NOMO-1 treated with DMSO at 0.1 percent for 48 hours (cell line): Measurements from ENCODE around the gene GAB2.
"Not testable (repeated sequence)": the region's sequence is repeated elsewhere in the genome, so short reads cannot be mapped to it uniquely, and the experiment has no call there.

Experiments used
- DNase-seq: peaks from one replicate; lab custom pipeline; 2025; ENCODE audit not compliant: unreplicated experiment; lab: John Stamatoyannopoulos, UW

The GAB2 gene

DNA sequence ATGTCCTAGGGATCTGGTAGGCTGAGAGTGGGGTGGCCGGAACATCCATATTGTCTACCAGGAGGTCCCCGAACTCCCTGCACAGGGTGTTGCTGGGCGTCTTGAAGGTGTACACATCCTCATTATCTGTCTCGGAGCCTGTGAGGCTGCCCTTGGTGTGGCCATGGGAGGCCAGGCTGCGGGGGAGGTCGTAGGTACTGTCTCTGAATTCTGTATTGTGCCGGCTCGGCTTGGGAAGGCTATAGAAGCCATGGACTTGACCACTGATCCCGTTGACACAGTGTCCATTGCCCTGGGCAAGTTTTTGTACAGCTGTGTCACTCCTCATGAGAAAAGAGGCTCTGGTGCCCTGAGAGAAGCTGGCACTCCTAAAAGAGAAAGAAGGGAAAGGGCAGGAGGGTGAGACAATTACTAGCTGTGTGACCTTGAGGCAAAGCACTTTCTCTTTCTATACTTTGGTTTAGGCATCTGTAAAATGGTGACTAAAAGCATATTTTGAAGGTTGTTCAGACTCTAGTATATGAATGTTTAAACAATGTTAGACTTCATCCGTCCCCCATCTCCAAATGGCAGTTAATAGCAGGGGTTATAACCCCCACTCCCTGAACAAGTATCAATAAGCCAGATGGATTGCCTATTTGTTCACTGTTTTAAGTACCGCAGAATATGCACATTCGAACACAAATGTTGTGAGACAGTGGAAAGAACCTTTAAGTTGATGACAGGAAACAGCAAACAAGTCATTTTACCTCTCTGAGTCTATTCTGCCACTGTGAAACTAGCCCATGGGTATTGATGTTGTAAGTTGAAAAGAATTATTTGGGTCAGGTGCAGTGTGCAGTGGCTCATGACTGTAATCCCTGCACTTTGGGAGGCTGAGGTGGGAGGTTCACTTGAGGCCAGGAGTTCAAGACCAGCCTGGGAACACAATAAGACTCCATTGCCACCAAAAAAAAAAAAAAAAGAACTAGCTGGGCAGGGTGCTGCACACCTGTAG is 190.6 kb downstream of the GAB2 start:
- no peak for DNase-seq

DNA sequence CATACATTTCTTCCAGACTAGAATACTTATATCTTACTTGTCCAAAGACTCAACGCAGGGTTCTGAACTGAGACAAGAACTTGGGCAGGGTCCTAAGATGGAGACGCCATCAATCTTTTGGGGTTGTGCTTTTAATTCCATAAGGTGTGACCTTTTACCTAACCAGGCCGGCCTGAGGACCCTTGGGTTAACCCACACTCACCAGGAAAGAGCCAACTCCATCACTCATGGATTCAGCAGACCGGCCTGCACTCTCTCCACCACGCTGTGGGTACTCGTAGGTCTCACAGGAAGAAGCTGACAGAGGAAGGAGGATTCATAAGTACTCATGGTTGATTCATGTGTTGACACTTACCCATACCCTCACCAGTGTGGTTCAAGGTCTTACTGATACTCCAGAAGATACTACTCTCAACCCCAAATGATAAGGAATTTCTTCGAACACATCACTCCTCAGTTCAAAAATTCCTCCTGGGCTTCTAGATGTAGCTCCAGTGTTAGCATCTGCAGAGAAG is 192.7 kb downstream of the GAB2 start:
- DNase-seq: no peak

DNA sequence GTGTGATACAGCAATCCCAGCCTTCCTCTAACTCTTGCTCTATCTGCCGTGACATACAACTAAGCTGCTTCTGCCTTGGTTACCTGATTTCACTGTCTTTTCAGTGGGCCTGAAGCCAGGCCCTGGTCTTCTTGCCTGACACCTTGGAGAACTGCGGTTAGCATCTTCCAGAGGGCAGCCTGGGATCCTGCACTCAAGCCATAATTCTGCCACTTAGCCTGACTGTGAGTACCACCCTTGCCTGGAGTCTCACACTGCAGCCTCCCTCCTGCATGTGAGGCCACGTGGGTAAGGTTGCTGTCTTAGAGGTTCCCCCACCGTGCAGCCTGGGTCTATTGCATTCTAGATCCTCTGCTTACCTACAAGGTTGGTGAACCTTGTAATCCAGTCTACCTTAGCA is 193.1 kb downstream of the GAB2 start:
- no peak for DNase-seq

DNA sequence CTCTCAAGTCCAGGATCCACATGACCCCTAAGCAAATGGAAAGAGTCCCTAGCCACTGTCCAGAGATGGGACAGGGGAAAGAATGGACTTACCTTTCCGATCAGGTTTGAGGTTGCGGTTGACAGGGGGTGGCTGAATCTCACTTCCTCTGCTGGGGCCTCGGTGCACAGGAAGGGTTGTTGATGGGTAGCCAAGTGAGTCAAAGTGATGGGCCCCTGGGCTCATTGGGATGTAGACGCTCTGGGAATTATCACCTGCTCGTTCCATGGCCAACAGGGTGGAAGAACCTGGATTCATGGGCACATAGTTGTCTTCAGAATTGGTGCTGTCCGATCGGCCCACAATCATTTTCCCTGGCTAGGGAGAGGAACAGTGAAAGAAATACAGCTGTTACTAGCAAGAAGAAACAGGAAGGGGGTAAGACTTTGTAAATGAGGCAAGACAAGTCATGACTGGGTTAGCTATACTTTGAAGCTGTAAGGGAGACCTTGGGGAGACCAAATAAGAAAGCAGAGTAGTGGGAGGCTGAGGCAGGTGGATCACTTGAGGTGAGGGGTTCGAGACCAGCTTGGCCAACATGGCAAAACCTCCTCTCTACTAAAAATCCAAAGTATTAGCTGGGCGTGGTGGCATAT is 194.2 kb downstream of the GAB2 start:
- DNase-seq: no peak

DNA sequence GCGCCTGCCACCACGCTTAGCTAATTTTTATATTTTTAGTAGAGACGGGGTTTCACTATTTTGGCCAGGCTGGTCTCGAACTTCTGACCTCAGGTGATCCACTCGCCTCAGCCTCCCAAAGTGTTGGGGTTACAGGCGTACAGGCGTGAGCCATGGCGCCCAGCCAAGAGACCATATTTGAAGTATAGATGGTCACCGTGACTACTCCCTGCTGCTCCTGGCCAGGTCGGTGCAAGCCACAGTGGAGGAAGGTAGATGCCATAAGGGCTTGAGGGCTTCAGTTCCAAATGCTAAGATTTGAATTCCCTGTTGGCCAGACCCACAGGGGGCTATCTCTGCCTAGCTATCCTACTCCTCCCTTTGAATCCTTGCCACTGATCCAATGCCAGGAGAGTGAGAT is 194.9 kb downstream of the GAB2 start:
- not testable (repeated sequence) for DNase-seq

DNA sequence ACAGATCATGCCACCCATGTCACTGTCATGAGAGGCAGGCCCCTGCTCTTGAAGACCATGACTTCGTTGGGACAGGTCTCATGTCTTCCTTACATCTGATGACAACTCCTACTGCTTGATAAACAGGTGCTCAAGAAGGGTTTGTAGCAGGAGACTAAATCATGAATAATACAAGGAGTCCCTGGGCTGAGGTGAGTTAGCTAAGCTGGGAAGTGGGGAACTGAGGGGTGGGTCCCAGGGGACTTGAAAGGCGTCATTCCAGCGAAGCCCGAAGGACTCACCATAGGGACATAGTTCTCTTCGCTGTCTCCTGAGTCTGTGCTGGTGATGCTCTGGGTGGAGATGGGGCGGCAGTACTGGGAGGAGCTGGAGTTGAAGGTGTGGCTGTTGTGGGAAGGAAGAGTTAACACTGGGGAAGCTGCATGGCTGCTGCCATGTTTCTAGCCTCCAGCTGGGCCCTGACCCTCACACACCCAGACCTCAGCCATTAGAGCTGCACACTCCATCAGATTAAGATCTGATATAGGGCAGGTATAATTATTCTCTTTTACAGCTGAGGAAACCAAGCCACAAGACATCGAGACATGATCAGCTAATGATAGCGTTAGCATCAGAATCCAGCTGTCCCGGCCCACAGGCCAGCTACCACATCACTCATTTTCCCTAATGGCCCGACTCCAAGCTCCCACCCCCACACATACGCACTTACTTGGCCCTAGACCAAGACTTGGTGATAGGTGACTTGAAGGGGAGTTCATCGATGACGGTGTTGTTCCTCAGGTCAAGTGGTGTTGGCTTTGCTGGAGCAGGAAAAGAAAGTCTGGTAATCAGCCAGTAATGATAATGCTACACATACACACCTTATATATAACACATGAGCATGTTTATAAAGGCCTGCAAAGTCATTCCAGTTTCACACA is 196.0 kb downstream of the GAB2 start:
- DNase-seq: no peak

DNA sequence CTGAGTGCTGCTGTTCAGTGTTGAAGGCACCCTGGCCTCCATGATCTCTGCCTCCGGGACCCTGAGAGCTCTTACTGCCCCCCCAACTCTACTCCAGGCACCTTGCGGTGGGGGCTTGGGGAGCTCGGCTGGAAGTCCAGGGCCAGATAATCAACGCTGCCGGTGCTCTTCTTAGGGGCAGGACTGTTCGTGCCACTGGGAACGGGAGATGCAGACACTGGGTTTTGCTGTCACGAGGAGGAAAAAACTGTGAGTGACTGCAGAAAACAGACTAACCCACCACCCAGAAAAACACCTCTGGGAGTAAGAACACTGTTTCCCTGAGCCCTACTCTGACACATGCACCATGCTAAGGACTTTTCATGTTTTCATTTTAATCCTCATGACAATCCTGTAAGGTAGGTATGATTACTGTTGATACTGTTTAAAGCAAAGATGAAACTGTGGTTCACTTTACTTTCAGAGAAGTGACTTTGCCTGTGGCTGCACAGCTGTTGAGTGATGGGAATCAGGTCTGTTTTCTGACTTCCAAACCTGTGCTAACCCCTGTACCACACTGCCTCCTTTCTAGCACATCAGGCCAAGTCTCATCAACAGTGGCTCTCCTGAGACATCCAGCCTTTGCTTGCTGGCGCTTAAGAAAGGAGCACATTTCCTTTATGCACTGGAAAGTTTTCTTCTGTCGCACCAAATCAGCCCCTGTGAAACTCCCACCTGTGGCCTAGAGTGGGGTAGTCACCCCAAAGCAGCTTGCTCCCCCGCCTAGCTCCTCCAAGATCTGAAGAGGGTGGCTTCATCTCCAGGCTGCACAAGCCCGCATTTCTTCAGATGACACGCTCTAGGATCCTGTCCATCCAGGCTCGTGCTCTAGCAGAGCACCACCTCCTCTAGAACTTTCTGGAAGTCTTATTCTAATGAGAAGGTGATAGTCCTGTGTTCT is 197.1 kb downstream of the GAB2 start:
- no peak for DNase-seq

DNA sequence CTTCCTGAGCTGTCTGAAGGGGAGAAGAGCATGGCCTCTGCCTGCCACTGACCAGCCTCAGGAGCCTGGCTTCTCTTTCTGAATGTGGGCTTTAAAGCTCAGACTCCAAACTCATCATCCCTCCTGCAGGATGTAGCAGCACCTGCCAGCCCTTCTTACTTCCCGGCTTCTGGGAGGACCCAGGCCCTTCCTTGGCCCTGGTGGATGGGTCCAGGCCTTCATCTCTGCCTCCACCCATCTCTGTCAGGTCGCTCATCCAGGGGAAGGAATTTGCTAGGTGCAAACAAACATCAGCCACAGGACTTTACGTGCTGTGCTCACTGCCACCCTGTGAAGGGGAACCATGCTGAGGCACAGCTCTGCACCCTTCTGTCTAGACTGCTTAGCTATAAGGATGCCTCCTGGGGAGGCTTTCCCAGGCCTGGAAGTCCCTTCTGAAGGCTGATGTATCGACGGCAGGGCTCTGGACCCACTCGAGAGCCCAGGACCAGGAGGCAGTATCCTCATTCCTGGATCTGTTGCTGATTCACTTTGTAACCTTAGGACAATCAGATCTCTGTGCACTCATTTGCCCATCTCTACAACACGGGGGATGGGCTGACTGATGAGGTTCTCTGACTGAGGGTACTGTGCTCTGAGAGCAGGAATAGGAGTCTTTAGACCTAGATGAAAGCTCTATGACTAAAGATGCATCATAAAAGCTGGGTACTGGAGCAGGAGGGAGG is 198.0 kb downstream of the GAB2 start:
- no peak for DNase-seq

DNA sequence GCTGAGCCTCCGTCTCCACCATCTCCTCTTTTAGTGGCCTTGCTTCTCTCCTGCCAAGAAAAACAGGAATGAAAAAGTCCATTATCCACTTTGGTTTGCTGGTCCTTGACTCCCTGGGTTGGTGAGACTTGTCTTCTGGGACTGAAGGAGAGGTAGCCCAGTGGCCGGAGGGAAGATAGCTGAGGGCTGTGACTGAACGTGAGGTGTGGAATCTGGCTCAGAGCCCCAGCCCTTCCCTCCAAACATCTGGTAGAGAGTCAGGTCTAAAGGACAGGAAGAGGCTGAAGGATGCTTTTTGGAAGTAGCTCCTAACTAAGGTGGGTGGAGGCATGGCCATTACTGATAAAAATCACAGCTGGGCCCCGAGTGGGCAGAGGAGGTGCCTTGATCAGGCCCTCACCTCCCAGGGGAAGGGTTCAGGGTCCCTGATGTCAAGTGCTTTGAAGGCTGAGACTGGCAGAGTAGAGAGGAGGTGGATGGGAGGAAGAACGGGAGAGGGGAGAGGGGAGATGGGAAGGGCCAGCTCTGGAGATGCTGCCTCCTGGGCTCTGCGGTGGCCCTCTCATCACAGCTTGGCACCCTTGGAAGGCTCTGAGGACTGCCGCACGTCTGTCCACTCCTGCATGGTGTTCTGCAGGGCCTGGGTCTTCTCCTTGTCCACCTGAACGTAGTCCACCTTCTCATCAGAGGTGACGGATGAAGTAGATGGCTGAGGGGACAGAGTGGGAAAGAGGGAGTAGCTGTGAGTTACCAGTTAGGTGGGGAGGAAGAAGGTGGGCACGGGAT is 198.7 kb downstream of the GAB2 start:
- DNase-seq: no peak

DNA sequence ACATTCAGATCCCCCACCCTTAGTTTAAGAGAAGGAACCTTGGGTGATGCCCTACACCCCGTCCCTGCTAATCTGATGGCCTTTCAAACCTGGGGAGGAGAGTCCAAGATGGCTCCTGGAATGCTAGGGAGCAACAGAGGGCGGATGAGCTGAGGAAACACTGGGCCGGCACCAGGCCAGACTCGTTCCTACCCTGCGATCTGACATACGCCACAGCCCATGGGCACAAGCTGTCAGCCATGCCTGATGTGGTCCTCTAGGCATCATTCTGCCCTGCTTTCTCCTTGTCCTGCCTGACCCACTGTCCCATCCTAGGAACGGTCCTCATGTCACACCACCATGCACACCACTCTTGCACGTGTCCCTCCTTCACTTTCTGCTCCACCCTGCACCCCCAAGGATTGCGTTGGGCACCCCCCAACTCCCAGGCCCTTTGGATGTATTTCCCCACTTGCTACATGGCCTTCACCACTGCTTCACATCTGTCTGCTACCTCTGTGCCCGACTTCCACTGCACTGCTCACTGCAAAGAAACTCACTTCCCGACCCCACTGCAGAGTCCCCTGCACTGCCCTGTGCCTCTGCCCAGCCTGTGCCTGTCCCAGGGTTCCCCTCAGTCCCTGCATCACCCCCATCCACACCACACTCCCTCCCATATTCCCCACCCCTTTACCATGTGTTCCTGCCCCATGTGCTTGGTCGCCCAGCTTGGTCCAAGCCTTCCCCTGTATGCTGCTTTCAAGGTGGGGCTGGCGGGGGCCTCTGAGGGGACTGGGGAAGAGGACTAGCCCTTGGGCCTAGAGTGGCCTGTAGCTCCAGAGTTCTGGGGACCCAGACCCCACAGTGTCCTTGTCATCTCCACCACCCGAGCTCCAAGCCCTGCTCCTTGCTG is 199.7 kb downstream of the GAB2 start:
- DNase-seq: no peak

DNA sequence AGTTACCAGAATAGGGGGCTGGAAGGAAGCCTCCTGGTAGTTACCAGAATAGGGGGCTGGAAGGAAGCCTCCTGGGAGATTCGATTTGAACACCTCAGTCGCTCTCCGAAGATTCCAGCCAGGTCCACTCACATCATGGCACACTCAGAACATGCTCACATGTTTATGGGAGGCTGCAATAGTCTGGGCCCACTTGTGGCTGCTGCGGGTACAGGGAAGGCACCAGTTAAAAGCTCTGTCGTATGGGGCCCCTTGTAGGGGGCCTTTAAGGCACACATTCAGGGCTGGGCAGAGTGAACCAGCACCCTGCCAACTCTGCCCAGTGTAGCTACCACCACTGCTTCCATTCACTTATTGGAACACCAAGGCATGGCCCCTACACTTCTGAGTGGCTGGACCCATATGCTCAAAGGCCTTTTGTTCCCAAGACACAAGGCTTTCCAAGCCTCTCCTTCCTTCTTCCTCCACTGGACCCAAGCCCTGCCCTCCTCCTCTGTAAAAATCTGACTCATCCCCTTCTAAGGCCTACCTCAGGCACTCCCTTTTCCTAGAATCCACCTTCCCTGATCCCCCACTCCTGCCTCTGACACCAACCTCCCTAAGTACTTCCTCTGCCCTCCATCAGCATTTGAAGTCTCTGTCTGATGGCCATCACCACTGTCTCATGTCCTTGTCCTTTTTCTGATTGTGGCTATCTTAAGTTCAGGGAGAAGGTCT is 200.9 kb downstream of the GAB2 start:
- DNase-seq: no peak

DNA sequence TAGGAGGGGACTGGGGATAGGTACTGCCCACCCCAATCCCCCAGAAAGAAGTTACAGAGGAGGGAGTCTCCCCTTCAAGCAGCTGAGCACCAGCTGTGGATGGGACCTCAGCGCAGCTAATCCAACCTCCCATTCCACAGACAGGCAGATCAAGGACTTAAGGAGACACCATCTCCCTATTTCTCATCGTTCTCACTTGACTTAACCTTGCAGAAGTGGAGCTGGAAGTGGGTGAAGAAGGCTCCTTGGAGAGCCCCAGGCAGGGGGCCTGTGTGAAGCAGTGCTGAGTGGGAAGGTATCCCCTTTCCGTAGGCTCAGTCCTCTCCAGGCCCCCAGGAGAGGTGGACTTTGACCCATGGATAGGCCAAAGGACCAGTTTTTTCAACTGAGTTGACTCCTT is 201.6 kb downstream of the GAB2 start:
- no peak for DNase-seq

DNA sequence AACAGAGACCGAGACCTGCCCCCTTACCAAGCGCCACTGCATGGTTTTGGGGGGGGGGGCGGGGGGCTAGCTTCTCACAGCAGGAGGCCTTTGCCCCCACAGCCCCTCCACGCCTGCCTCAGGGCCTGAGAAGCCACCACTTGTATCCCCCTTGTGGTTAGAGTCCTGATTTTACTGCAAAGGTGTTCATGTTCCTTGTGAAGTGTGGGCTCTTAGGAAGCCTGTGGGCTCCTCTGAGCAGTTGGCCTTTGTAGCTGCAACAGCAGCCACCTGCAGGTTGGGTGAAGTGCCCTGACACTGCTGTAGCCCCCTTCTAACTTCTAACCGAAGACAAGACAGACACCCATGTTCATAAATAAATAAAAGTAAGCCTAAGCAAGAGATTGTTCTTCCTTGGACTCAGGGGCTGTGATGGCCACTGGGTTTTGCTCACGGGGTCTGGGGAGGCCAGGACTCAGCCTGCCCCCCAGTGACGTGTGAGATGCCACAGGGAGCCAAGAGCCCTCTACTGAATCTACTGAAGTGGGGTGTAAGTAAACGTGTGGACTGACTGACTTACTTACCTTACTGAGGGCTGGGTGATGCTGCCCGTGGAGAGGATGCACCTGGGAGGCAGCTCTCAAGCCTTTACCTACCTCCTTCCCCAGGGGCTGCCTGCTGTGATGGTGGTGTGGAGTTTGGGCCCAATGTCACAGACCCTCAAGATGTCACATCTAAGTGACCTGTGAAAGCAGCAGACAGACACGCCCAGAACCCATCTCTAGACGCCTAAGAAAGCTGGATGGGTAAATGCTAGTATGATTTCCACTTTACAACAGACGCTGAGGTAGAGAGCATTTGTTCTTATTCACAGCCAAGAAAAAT is 203.1 kb downstream of the GAB2 start:
- no peak for DNase-seq

DNA sequence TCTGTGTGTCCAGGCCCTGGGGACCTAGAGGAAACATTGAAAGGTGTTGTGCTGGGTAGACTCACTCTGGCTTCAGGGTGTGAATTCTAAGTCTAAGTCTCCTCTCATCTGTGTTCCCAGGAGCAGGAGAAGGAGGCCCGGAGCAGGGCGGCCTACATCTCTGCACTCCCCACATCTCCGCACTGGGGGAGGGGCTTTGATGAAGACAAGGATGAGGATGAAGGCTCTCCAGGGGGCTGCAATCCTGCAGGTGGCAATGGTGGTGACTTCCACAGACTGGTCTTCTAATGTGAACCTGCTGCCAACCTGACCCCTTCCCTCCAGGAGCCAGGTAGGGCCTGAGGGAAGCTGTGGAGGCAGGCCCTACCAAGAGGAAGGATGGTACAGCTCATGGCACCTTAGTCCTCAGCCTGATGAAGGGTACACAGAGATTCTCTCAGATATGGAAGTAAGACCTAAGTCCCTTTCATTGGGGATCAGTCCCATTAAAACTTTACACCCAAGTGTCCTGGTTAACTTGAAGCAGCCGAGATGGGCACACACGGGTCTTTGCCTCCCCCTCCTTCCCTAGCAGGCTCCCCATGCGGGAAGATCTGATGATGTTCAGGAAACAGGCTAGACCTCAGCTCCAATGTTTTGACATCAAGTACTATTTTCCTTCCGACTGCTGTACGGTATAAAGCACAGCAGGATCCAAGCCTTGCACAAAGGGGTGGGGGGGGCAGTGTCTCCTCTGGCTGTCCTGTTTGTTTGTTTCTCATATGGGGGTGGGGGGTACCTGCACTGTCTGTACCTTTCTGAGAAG is 203.9 kb downstream of the GAB2 start:
- DNase-seq: no peak
